ENCODE measurements around the gene TXN. TPM values are rescaled to one million over a fixed set of nuclear protein-coding genes. Genes with fewer than 3 reads are reported as not detected.

TXN gene
- total RNA-seq, 3 donors from 2014 or later, result 96.7 to 196 (median 145) TPM

DNA sequence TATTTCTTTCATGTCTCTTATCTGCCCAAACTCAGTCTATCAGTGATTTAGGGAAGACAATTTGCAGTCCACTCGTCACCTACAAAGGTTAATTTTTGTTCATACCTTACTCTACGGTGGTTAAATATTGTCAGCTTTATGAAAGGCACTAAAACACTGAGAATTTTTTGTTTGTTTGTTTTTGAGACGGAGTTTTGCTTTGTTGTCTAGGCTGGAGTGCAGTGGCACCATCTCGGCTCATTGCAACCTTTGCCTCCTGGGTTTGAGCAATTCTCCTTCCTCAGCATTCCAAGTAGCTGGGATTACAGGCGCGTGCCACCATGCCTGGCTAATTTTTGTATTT is 26.4 kb upstream of the TXN start:
- Histone ChIP-seq H3K9me3 (no peaks in the 10 kb centered on the region), H3K27ac (no peak overlapping the region), H3K27me3 (no peaks in the 10 kb centered on the region), H3K36me3 (no peaks in the 10 kb centered on the region), H3K4me1 (no peaks in the 10 kb centered on the region), H3K4me3 (no peak overlapping the region)
- intact Hi-C loops (cut with DNase I; ENCODE audit: low total_unique reads), result no loop called here
- no peak for DNase-seq (ENCODE audit: low spot score in 2 of 2)
- no peak for TF ChIP-seq CTCF (IDR thresholded peaks at IDR 0.05)
- TF ChIP-seq POLR2A (IDR thresholded peaks at IDR 0.05), result no peak

DNA sequence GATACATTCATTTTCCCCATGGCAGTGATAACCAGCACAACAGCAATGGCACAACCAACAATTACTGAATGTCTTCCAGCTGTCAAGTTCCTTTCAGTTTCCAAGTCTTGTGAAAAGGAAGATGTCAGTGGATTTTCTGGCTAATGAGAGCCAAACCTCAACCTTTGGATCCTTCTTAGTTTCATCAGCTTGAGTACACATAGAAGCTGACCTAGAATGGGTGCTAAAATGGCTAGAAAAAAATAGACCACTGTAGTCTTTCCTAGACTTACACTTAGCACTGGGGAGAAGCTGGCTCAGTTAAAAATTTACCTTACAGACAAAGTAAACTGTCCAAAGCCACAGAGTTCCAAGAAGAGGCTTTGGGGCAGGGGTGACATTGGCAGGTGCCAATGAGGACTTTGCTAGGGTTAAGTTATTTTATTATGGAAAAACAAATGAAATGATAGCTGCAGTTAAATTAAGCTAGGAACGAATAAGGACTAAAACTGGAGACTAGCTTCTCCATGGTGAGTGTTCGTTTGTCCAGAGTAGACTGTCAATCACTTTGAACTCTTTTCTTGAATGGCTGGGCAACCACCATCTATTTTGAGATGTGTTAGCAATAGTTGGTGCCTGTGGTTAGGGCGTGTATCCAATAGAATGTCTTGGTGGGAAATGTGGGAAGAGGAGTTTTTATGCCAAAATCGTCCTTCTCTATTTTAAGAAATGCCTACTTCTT is 25.9 kb upstream of the TXN start:
- Histone ChIP-seq H3K4me3 (no peak overlapping the region), H3K27me3 (no peaks in the 10 kb centered on the region), H3K36me3 (no peaks in the 10 kb centered on the region), H3K4me1 (no peaks in the 10 kb centered on the region), H3K27ac (no peak overlapping the region), H3K9me3 (no peaks in the 10 kb centered on the region)
- no peak for TF ChIP-seq CTCF (IDR thresholded peaks at IDR 0.05)
- TF ChIP-seq POLR2A (IDR thresholded peaks at IDR 0.05), result no peak
- TF ChIP-seq POLR2AphosphoS5 (IDR thresholded peaks at IDR 0.05), result no peak
- intact Hi-C loops (cut with DNase I; ENCODE audit: low total_unique reads), result no loop called here
- DNase-seq (ENCODE audit: low spot score in 2 of 2), result no peak

DNA sequence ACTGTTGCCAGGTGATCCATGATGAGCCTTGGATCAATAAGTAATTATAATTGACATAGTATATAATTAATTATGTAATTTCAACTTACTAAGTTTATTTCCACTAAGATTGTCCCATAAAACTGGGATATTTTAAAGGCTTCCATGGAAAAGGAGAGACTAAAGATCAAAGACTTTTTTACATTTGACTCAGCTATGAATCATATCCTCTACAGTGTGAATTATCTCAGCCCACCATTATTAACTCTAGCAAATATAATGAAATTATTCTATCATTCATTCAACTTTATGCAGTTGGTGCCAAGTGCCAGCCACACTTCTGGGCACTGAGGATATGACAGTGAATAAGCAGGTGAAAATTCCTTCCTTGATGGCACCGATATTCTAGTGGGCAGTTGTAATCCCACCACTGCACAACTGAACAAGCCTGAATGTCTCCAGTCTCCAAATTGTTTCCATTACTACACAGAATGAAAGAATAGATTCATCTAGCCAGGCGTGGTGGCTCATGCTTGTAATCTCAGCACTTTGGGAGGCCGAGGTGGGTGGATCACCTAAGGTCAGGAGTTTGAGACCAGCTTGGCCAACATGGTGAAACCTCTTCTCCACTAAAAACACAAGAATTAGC is 21.9 kb upstream of the TXN start:
- DNase-seq (ENCODE audit: low spot score in 2 of 2), result no peak
- no peak overlapping the region for H3K4me3 ChIP-seq
- H3K9me3 ChIP-seq, result no peaks in the 10 kb centered on the region
- no peaks in the 10 kb centered on the region for H3K27me3 ChIP-seq
- TF ChIP-seq POLR2AphosphoS5 (IDR thresholded peaks at IDR 0.05) (no peak), CTCF (IDR thresholded peaks at IDR 0.05) (no peak), POLR2A (IDR thresholded peaks at IDR 0.05) (no peak)
- intact Hi-C loops (cut with DNase I; ENCODE audit: low total_unique reads), result no loop called here
- H3K36me3 ChIP-seq, result no peaks in the 10 kb centered on the region
- H3K27ac ChIP-seq, result no peak overlapping the region
- H3K4me1 ChIP-seq, result no peaks in the 10 kb centered on the region

- Histone ChIP-seq H3K4me3 (no peak overlapping the region), H3K27me3 (no peaks in the 10 kb centered on the region), H3K9me3 (no peaks in the 10 kb centered on the region), H3K36me3 (no peaks in the 10 kb centered on the region), H3K4me1 (no peaks in the 10 kb centered on the region), H3K27ac (no peak overlapping the region)
- DNase-seq (ENCODE audit: low spot score in 2 of 2), result no peak
- intact Hi-C loops (cut with DNase I; ENCODE audit: low total_unique reads), result no loop called here
- no peak for TF ChIP-seq POLR2A (IDR thresholded peaks at IDR 0.05)
These were observed 20.5 kb upstream of the TXN start for GRCh38 chr9:110276781-110277180.

- H3K4me1 ChIP-seq, result no peaks in the 10 kb centered on the region
- no peak overlapping the region for H3K4me3 ChIP-seq
- no peak for DNase-seq (ENCODE audit: low spot score in 2 of 2)
- H3K9me3 ChIP-seq, result no peaks in the 10 kb centered on the region
- intact Hi-C loops (cut with DNase I; ENCODE audit: low total_unique reads), result no loop called here
- no peak for TF ChIP-seq POLR2AphosphoS5 (IDR thresholded peaks at IDR 0.05)
- TF ChIP-seq POLR2A (IDR thresholded peaks at IDR 0.05), result no peak
- no peak for TF ChIP-seq CTCF (IDR thresholded peaks at IDR 0.05)
- no peak overlapping the region for H3K27ac ChIP-seq
- H3K36me3 ChIP-seq, result no peaks in the 10 kb centered on the region
- H3K27me3 ChIP-seq, result no peaks in the 10 kb centered on the region
These were observed 14.1 kb upstream of the TXN start for GRCh38 chr9:110270211-110270995.

All from breast epithelium (tissue), 4 donors.